GM20431 (cell line): Measurements from ENCODE around the gene PMIS2.

ENCODE experiments used
- in situ Hi-C: fragments of 300-500 bp; cut with MseI, MboI; formaldehyde crosslinking; loops from one replicate; pipeline ENCODE4 v1.15.0; 2020; ENCODE audit warnings: low sequenced_read_pairs; ENCODE audit not compliant: unreplicated experiment

Gene PMIS2

GRCh38 chr19:35555301-35556005, 30.5 kb upstream of the PMIS2 start:
- in situ Hi-C loops = no loop called here

GRCh38 chr19:35556025-35556590, 29.9 kb upstream of the PMIS2 start:
- in situ Hi-C loops = no loop called here

GRCh38 chr19:35556846-35557538, 29.0 kb upstream of the PMIS2 start:
- in situ Hi-C loops = no loop called here

GRCh38 chr19:35557539-35558399, 28.2 kb upstream of the PMIS2 start:
- in situ Hi-C loops = no loop called here

- in situ Hi-C loops = no loop called here
These were observed 27.3 kb upstream of the PMIS2 start for GRCh38 chr19:35558400-35559280.

DNA sequence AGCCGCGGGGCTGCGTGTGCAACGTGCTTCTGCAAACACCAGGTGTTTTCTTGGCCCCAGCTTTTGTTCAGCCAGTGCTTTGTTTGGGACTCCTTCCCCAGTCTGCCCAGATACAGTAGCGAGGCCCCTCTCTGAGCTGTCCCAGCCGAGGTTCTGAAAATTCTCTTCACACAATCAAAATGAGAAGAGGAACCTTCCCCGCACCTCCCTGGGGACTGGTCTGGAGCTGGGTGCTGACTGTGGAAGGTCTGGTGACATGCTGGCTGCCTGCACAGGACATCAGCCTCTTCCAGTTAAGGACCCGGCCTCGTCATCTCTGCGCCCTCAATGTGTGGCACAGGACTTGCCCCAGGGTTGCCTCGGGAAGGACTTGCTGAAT, 26.7 kb upstream of the PMIS2 start:
- in situ Hi-C loops = no loop called here

GRCh38 chr19:35559781-35560180, 26.2 kb upstream of the PMIS2 start:
- in situ Hi-C loops = no loop called here

GRCh38 chr19:35560271-35560670, 25.7 kb upstream of the PMIS2 start:
- in situ Hi-C loops = no loop called here

- in situ Hi-C loops = no loop called here
These were observed 25.3 kb upstream of the PMIS2 start for GRCh38 chr19:35560677-35561076.

- in situ Hi-C loops = no loop called here
These were observed 24.5 kb upstream of the PMIS2 start for GRCh38 chr19:35561436-35561835.

GRCh38 chr19:35562336-35562735, 23.6 kb upstream of the PMIS2 start:
- in situ Hi-C loops = no loop called here

DNA sequence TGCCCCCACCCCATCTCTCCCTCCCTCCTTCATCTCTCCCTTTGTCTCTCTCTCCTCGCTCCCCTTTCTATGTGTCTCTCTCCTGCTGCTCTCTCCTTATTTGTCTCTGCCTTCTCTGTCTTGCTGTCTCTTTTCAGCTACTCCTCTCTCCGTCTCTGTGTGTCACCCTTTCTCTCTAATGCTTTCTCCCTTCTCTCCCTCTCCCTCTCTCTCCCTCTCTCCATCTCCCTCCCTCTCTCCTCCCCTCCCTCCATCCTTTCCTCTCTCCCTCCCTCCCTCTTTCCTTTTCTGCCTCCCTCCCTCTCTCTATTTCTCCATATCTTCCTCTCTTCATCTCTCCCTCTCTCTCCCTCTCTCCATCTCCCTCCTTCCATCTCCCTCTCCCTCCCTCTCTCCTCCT, 23.2 kb upstream of the PMIS2 start:
- in situ Hi-C loops = no loop called here

DNA sequence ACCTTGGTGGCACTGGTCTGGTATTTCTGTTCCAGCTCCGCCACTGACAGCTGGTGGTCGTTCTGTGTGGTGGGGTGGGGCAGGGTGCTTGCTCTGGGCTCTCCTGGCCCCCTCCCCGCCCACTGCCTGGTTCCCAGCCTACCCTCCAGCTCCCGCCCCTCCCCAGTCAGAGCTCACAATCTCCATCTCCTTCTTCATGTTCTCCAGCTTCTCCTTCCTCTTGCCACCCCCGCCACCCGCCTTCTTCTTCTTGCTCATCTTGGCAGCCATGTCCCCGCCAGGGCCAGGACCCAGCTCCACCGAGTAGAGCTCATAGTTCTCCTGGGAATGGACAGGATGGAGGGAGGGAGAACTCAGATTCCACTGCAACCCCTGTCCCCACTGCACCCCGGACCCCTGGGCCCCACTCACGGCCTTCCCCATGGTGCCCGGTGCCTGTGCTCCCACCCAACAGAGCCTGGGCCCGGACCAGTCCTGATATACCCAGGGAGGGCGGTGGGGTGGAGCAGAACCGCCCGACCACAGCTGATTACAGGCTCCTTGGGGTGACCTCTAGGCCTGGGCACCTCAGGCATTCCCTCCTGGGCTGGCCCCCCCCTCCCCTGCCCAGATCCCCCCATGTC, 22.7 kb upstream of the PMIS2 start, which contains the start of gene ATP4A:
ATP4A (minus strand) TSS at position 452 of the 623 bp plus-strand sequence; CDS start at position 423, 29 bp downstream.
- in situ Hi-C loops = no loop called here

DNA sequence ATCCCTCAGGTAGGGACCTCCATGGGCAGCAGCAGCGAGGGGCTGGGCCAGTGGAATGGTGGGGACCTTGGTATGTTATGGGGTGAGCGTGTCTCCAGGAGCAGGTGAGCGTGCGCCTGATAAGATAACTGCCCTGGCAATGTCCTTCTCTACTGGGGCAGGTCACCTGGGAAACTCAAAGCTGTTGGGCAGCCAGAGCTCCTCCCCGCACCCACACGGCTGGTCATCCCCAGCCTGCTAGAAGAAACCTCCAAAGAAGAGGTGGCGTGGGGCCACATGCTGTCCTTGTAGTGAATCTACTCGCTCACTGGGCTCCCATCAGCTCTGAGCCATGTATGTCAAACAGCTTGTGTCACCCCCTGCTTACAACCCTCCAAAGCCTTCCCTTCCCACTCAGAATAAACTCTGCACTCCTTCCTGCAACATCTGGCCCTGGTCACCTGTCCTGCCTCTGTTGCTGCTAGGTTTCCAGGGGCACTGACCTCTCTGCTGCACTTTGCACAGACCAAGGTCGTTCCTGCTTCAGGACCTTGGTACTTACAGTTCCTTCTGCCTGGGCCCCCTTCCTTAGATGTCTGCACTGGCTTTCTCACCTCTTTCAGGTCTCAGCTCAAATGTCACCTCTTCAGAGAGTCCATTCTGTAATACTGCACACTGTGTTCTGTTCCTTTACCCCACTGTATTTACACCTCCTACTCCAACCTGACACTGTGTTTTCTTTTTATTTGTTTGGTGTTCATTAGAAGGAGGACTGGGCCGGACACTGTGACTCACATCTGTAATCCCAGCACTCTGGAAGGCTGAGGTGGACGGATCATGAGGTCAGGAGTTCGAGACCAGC, 20.7 kb upstream of the PMIS2 start:
- in situ Hi-C loops = no loop called here

- in situ Hi-C loops = no loop called here
These were observed 19.2 kb upstream of the PMIS2 start for GRCh38 chr19:35566738-35567137.

- in situ Hi-C loops = no loop called here
These were observed 16.6 kb upstream of the PMIS2 start for GRCh38 chr19:35569281-35569781.

- in situ Hi-C loops = no loop called here
These were observed 14.5 kb upstream of the PMIS2 start for GRCh38 chr19:35571406-35571965.

DNA sequence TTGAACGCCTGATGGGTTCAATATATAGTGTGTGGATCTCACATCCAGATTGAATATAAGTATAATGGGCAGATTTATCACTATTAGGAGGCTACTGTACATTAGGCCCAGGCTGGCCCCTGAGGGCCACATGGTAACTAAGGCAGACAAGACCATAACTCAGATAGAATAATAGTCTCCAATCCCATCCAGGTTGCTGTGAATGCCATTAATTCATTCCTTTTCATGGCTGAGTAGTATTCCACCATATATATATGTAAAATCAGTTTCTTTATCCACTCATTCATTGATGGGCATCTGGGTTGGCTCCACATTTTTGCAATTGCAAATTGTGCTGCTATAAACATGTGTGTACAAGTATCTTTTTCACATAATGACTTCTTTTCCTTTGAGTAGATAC, 8.1 kb upstream of the PMIS2 start:
- in situ Hi-C loops = no loop called here
